ENCODE measurements around the gene ZNF236. TPM values are rescaled to one million over a fixed set of nuclear protein-coding genes. Genes with fewer than 3 reads are reported as not detected.

ZNF236 gene
- total RNA-seq, 1 donor from 2014 or later = 13.3 TPM

DNA sequence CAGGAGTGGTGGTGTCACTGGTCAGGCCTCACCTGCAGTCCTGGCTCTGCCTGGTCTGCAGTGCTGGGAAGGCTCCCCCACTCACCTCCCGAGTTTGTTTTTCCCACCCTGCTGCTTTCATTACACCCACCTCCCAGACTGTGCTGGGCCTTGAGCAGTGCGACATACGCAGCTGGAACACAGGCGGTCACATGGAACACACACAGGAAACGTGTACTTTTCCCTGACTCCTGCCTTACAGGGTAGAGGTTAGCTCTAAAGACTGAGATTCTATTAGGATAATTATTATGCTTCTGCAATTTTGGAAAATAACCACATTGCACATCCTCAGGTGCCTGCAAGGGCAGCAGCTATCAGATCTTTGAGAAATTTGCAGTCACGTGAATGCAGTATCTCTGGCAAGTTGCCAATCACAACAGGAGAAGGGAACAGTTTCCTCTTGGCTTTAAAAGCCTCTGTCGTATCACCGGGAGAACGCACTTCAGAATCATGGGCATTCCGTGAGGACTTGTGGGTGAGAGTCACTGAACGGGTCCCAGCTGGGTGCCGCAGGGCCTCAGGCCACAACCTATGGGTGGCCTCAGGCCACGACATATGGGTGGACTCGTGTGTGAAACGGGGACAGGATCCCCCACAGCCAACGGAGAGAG is 136.5 kb downstream of the ZNF236 start:
- Mint-ChIP-seq H3K36me3 (ENCODE audit: low read depth, unreplicated experiment) (peaks cover 23% of the 10 kb centered on the region), H3K27ac (ENCODE audit: unreplicated experiment) (no peak overlapping the region), H3K4me3 (ENCODE audit: unreplicated experiment) (no peak overlapping the region), H3K4me1 (ENCODE audit: low read depth, unreplicated experiment) (no peaks in the 10 kb centered on the region), H3K27me3 (ENCODE audit: low read depth, unreplicated experiment) (no peaks in the 10 kb centered on the region), H3K9me3 (ENCODE audit: unreplicated experiment) (peaks cover 4% of the 10 kb centered on the region)
- Histone ChIP-seq H3K27ac (ENCODE audit: low read depth, low read length) (no peak overlapping the region), H3K4me1 (ENCODE audit: insufficient read depth, low read length) (no peaks in the 10 kb centered on the region), H3K27me3 (ENCODE audit: insufficient read depth, low read length) (no peaks in the 10 kb centered on the region), H3K4me3 (ENCODE audit: insufficient read depth, low read depth, low read length) (no peak overlapping the region), H4K20me1 (ENCODE audit: insufficient read depth, low read length) (peaks cover 3% of the 10 kb centered on the region), H3K9ac (ENCODE audit: low read length) (no peak overlapping the region), H2AFZ (ENCODE audit: low read depth, low read length) (no peak overlapping the region), H3K36me3 (ENCODE audit: insufficient read depth, low read length) (no peaks in the 10 kb centered on the region), H3K79me2 (ENCODE audit: insufficient read depth, low read length) (no peaks in the 10 kb centered on the region), H3K4me2 (ENCODE audit: low read length) (no peak overlapping the region), H3K9me3 (ENCODE audit: insufficient read depth, low read depth, low read length) (no peaks in the 10 kb centered on the region)
- no peak for TF ChIP-seq EZH2 (IDR thresholded peaks at IDR 0.05; ENCODE audit: insufficient read depth, low read length)
- TF ChIP-seq, protein P1, sequence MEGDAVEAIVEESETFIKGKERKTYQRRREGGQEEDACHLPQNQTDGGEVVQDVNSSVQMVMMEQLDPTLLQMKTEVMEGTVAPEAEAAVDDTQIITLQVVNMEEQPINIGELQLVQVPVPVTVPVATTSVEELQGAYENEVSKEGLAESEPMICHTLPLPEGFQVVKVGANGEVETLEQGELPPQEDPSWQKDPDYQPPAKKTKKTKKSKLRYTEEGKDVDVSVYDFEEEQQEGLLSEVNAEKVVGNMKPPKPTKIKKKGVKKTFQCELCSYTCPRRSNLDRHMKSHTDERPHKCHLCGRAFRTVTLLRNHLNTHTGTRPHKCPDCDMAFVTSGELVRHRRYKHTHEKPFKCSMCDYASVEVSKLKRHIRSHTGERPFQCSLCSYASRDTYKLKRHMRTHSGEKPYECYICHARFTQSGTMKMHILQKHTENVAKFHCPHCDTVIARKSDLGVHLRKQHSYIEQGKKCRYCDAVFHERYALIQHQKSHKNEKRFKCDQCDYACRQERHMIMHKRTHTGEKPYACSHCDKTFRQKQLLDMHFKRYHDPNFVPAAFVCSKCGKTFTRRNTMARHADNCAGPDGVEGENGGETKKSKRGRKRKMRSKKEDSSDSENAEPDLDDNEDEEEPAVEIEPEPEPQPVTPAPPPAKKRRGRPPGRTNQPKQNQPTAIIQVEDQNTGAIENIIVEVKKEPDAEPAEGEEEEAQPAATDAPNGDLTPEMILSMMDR (IDR thresholded peaks at IDR 0.05; ENCODE audit: insufficient read depth, low read depth, low read length) = no peak
- no peak for FAIRE-seq
- no peak for DNase-seq (ENCODE audit: low read depth)

DNA sequence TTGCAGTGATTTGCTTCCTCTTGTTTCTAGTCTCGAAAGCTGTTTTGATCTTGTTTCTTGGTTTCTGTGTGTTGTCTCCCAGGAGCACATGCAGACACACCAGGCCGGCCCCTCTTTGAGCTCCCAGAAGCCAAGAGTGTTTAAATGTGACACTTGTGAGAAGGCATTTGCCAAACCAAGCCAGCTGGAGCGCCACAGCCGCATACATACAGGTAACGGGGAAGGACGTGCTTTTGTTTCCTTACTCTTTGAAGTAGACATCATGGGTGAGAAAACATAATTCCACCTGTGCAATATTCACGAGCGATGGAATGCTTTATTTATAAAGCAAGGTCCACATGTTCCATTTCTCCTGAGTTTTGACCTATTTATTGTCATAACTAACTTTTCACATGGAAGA is 137.2 kb downstream of the ZNF236 start:
- H3K36me3 ChIP-seq (ENCODE audit: insufficient read depth, low read length) = no peaks in the 10 kb centered on the region
- DNase-seq (ENCODE audit: low read depth) = no peak
- H3K4me3 Mint-ChIP-seq (ENCODE audit: unreplicated experiment) = no peak overlapping the region
- no peaks in the 10 kb centered on the region for H3K79me2 ChIP-seq (ENCODE audit: insufficient read depth, low read length)
- H3K4me1 ChIP-seq (ENCODE audit: insufficient read depth, low read length) = no peaks in the 10 kb centered on the region
- H3K27ac ChIP-seq (ENCODE audit: low read depth, low read length) = no peak overlapping the region
- no peak overlapping the region for H3K9ac ChIP-seq (ENCODE audit: low read length)
- no peak for TF ChIP-seq EZH2 (IDR thresholded peaks at IDR 0.05; ENCODE audit: insufficient read depth, low read length)
- TF ChIP-seq, protein P1 (IDR thresholded peaks at IDR 0.05; ENCODE audit: insufficient read depth, low read depth, low read length) = no peak
- H2AFZ ChIP-seq (ENCODE audit: low read depth, low read length) = no peak overlapping the region
- no peak overlapping the region for H3K4me3 ChIP-seq (ENCODE audit: insufficient read depth, low read depth, low read length)
- H3K4me2 ChIP-seq (ENCODE audit: low read length) = no peak overlapping the region
- peaks cover 4% of the 10 kb centered on the region for H3K9me3 Mint-ChIP-seq (ENCODE audit: unreplicated experiment)
- no peaks in the 10 kb centered on the region for H3K27me3 ChIP-seq (ENCODE audit: insufficient read depth, low read length)
- peaks cover 4% of the 10 kb centered on the region for H4K20me1 ChIP-seq (ENCODE audit: insufficient read depth, low read length)
- no peaks in the 10 kb centered on the region for H3K9me3 ChIP-seq (ENCODE audit: insufficient read depth, low read depth, low read length)
- no peaks in the 10 kb centered on the region for H3K4me1 Mint-ChIP-seq (ENCODE audit: low read depth, unreplicated experiment)
- H3K27me3 Mint-ChIP-seq (ENCODE audit: low read depth, unreplicated experiment) = no peaks in the 10 kb centered on the region
- no peak overlapping the region for H3K27ac Mint-ChIP-seq (ENCODE audit: unreplicated experiment)
- FAIRE-seq = no peak
- peaks cover 23% of the 10 kb centered on the region for H3K36me3 Mint-ChIP-seq (ENCODE audit: low read depth, unreplicated experiment)

DNA sequence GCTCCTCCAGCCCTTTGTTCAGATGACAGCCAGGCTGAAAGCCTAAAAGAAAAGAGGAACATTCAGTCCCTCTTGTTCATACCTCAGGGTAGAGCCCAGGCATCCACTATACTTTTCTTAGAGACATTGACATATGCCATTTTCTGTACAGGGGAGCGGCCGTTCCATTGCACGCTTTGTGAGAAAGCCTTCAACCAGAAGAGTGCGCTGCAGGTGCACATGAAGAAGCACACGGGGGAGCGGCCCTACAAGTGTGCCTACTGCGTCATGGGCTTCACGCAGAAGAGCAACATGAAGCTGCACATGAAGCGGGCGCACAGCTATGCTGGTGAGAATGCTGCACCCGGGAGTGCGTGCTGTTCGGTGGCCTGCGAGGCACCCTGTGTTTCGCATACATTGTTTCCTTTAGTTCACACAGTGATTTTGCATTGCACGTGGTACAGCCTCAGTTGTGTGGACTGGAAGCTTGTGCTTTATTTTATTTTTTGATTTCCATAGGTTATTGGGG is 138.2 kb downstream of the ZNF236 start:
- no peak for FAIRE-seq
- Histone ChIP-seq H3K4me3 (ENCODE audit: insufficient read depth, low read depth, low read length) (no peak overlapping the region), H3K27me3 (ENCODE audit: insufficient read depth, low read length) (no peaks in the 10 kb centered on the region), H2AFZ (ENCODE audit: low read depth, low read length) (no peak overlapping the region), H4K20me1 (ENCODE audit: insufficient read depth, low read length) (peaks cover 3% of the 10 kb centered on the region), H3K9me3 (ENCODE audit: insufficient read depth, low read depth, low read length) (no peaks in the 10 kb centered on the region), H3K9ac (ENCODE audit: low read length) (no peak overlapping the region), H3K36me3 (ENCODE audit: insufficient read depth, low read length) (no peaks in the 10 kb centered on the region), H3K79me2 (ENCODE audit: insufficient read depth, low read length) (peaks cover 1% of the 10 kb centered on the region), H3K4me2 (ENCODE audit: low read length) (no peak overlapping the region), H3K4me1 (ENCODE audit: insufficient read depth, low read length) (no peaks in the 10 kb centered on the region), H3K27ac (ENCODE audit: low read depth, low read length) (no peak overlapping the region)
- TF ChIP-seq EZH2 (IDR thresholded peaks at IDR 0.05; ENCODE audit: insufficient read depth, low read length) = no peak
- TF ChIP-seq, protein P1 (IDR thresholded peaks at IDR 0.05; ENCODE audit: insufficient read depth, low read depth, low read length) = no peak
- peaks cover 29% of the 10 kb centered on the region for H3K36me3 Mint-ChIP-seq (ENCODE audit: low read depth, unreplicated experiment)
- H3K4me1 Mint-ChIP-seq (ENCODE audit: low read depth, unreplicated experiment) = no peaks in the 10 kb centered on the region
- no peaks in the 10 kb centered on the region for H3K27me3 Mint-ChIP-seq (ENCODE audit: low read depth, unreplicated experiment)
- no peak for DNase-seq (ENCODE audit: low read depth)
- H3K9me3 Mint-ChIP-seq (ENCODE audit: unreplicated experiment) = peaks cover 4% of the 10 kb centered on the region
- H3K4me3 Mint-ChIP-seq (ENCODE audit: unreplicated experiment) = no peak overlapping the region
- H3K27ac Mint-ChIP-seq (ENCODE audit: unreplicated experiment) = no peak overlapping the region
